Measurements from ENCODE around the gene LARP1. TPM values are rescaled to one million over a fixed set of nuclear protein-coding genes. Genes with fewer than 3 reads are reported as not detected.
"Not testable (repeated sequence)": the region's sequence is repeated elsewhere in the genome, so short reads cannot be mapped to it uniquely, and the experiment has no call there.

The LARP1 gene
- total RNA-seq, 1 donor from 2014 or later, result 338 TPM

GRCh38 chr5:154723740-154724505, 31.3 kb upstream of the LARP1 start:
- Mint-ChIP-seq H3K27me3 (ENCODE audit: insufficient read depth) (peaks cover 6% of the 10 kb centered on the region), H3K9me3 (no peaks in the 10 kb centered on the region), H3K4me3 (no peak overlapping the region), H3K36me3 (ENCODE audit: low read depth) (no peaks in the 10 kb centered on the region), H3K27ac (no peak overlapping the region), H3K4me1 (ENCODE audit: low read depth) (no peaks in the 10 kb centered on the region)
- DNase-seq (ENCODE audit: low spot score), result no peak
- intact Hi-C loops (cut with micrococcal nuclease), result no loop called here

GRCh38 chr5:154727361-154727760, 27.8 kb upstream of the LARP1 start:
- H3K36me3 Mint-ChIP-seq (ENCODE audit: low read depth), result no peaks in the 10 kb centered on the region
- no peak for DNase-seq (ENCODE audit: low spot score)
- H3K27ac Mint-ChIP-seq, result no peak overlapping the region
- intact Hi-C loops (cut with micrococcal nuclease), result no loop called here
- H3K4me3 Mint-ChIP-seq, result no peak overlapping the region
- H3K4me1 Mint-ChIP-seq (ENCODE audit: low read depth), result no peaks in the 10 kb centered on the region
- H3K9me3 Mint-ChIP-seq, result no peaks in the 10 kb centered on the region
- H3K27me3 Mint-ChIP-seq (ENCODE audit: insufficient read depth), result peaks cover 6% of the 10 kb centered on the region

GRCh38 chr5:154728939-154729588, 26.1 kb upstream of the LARP1 start:
- no peaks in the 10 kb centered on the region for H3K9me3 Mint-ChIP-seq
- intact Hi-C loops (cut with micrococcal nuclease), result no loop called here
- no peaks in the 10 kb centered on the region for H3K4me1 Mint-ChIP-seq (ENCODE audit: low read depth)

GRCh38 chr5:154729613-154730012, 25.6 kb upstream of the LARP1 start:
- intact Hi-C loops (cut with micrococcal nuclease), result no loop called here
- H3K27ac Mint-ChIP-seq, result no peak overlapping the region
- DNase-seq (ENCODE audit: low spot score), result no peak
- no peaks in the 10 kb centered on the region for H3K4me1 Mint-ChIP-seq (ENCODE audit: low read depth)
- no peaks in the 10 kb centered on the region for H3K9me3 Mint-ChIP-seq
- no peaks in the 10 kb centered on the region for H3K36me3 Mint-ChIP-seq (ENCODE audit: low read depth)
- peaks cover 8% of the 10 kb centered on the region for H3K27me3 Mint-ChIP-seq (ENCODE audit: insufficient read depth)
- H3K4me3 Mint-ChIP-seq, result no peak overlapping the region

More at GRCh38 chr5:154728939-154729588, 26.1 kb upstream of the LARP1 start:
- H3K27me3 Mint-ChIP-seq (ENCODE audit: insufficient read depth), result peaks cover 8% of the 10 kb centered on the region
- H3K27ac Mint-ChIP-seq, result no peak overlapping the region
- H3K4me3 Mint-ChIP-seq, result no peak overlapping the region
- H3K36me3 Mint-ChIP-seq (ENCODE audit: low read depth), result no peaks in the 10 kb centered on the region
- no peak for DNase-seq (ENCODE audit: low spot score)

GRCh38 chr5:154730761-154731160, 24.4 kb upstream of the LARP1 start:
- DNase-seq (ENCODE audit: low spot score); H3K27me3 Mint-ChIP-seq (ENCODE audit: insufficient read depth); H3K27ac Mint-ChIP-seq; H3K36me3 Mint-ChIP-seq (ENCODE audit: low read depth); H3K4me1 Mint-ChIP-seq (ENCODE audit: low read depth); H3K4me3 Mint-ChIP-seq; H3K9me3 Mint-ChIP-seq; intact Hi-C loops (cut with micrococcal nuclease): not testable (repeated sequence)

GRCh38 chr5:154732212-154732611, 23.0 kb upstream of the LARP1 start:
- H3K9me3 Mint-ChIP-seq, result no peaks in the 10 kb centered on the region
- H3K4me3 Mint-ChIP-seq, result no peak overlapping the region
- H3K27me3 Mint-ChIP-seq (ENCODE audit: insufficient read depth), result peaks cover 8% of the 10 kb centered on the region
- no peaks in the 10 kb centered on the region for H3K4me1 Mint-ChIP-seq (ENCODE audit: low read depth)
- H3K27ac Mint-ChIP-seq, result no peak overlapping the region
- intact Hi-C loops (cut with micrococcal nuclease), result no loop called here
- no peak for DNase-seq (ENCODE audit: low spot score)
- H3K36me3 Mint-ChIP-seq (ENCODE audit: low read depth), result no peaks in the 10 kb centered on the region

GRCh38 chr5:154734370-154735248, 20.6 kb upstream of the LARP1 start:
- H3K27me3 Mint-ChIP-seq (ENCODE audit: insufficient read depth), result peaks cover 9% of the 10 kb centered on the region
- H3K27ac Mint-ChIP-seq, result no peak overlapping the region
- H3K9me3 Mint-ChIP-seq, result no peaks in the 10 kb centered on the region
- intact Hi-C loops (cut with micrococcal nuclease), result no loop called here
- no peaks in the 10 kb centered on the region for H3K4me1 Mint-ChIP-seq (ENCODE audit: low read depth)
- no peak for DNase-seq (ENCODE audit: low spot score)
- H3K4me3 Mint-ChIP-seq, result no peak overlapping the region
- no peaks in the 10 kb centered on the region for H3K36me3 Mint-ChIP-seq (ENCODE audit: low read depth)

GRCh38 chr5:154735362-154735761, 19.8 kb upstream of the LARP1 start:
- H3K27ac Mint-ChIP-seq; H3K4me3 Mint-ChIP-seq; H3K36me3 Mint-ChIP-seq (ENCODE audit: low read depth); H3K4me1 Mint-ChIP-seq (ENCODE audit: low read depth); H3K9me3 Mint-ChIP-seq; DNase-seq (ENCODE audit: low spot score); intact Hi-C loops (cut with micrococcal nuclease); H3K27me3 Mint-ChIP-seq (ENCODE audit: insufficient read depth): not testable (repeated sequence)

- H3K36me3 Mint-ChIP-seq (ENCODE audit: low read depth), result not testable (repeated sequence)
Measured at GRCh38 chr5:154736372-154736771, 18.8 kb upstream of the LARP1 start.

GRCh38 chr5:154737667-154738320, 17.4 kb upstream of the LARP1 start:
- intact Hi-C loops (cut with micrococcal nuclease), result no loop called here
- no peaks in the 10 kb centered on the region for H3K9me3 Mint-ChIP-seq

More at GRCh38 chr5:154736372-154736771, 18.8 kb upstream of the LARP1 start:
- H3K4me3 Mint-ChIP-seq; DNase-seq (ENCODE audit: low spot score); H3K9me3 Mint-ChIP-seq; H3K27ac Mint-ChIP-seq; H3K4me1 Mint-ChIP-seq (ENCODE audit: low read depth); intact Hi-C loops (cut with micrococcal nuclease); H3K27me3 Mint-ChIP-seq (ENCODE audit: insufficient read depth): not testable (repeated sequence)

GRCh38 chr5:154740483-154740882, 14.7 kb upstream of the LARP1 start:
- Mint-ChIP-seq H3K27ac (no peak overlapping the region), H3K9me3 (no peaks in the 10 kb centered on the region), H3K4me1 (ENCODE audit: low read depth) (no peaks in the 10 kb centered on the region), H3K4me3 (no peak overlapping the region), H3K36me3 (ENCODE audit: low read depth) (no peaks in the 10 kb centered on the region), H3K27me3 (ENCODE audit: insufficient read depth) (peaks cover 5% of the 10 kb centered on the region)
- intact Hi-C loops (cut with micrococcal nuclease), result no loop called here
- no peak for DNase-seq (ENCODE audit: low spot score)

More at GRCh38 chr5:154737667-154738320, 17.4 kb upstream of the LARP1 start:
- peaks cover 7% of the 10 kb centered on the region for H3K27me3 Mint-ChIP-seq (ENCODE audit: insufficient read depth)
- H3K27ac Mint-ChIP-seq, result no peak overlapping the region
- DNase-seq (ENCODE audit: low spot score), result no peak
- no peak overlapping the region for H3K4me3 Mint-ChIP-seq
- H3K36me3 Mint-ChIP-seq (ENCODE audit: low read depth), result no peaks in the 10 kb centered on the region
- H3K4me1 Mint-ChIP-seq (ENCODE audit: low read depth), result no peaks in the 10 kb centered on the region

- H3K4me3 Mint-ChIP-seq, result no peak overlapping the region
- intact Hi-C loops (cut with micrococcal nuclease), result no loop called here
Measured at GRCh38 chr5:154740957-154741356, 14.2 kb upstream of the LARP1 start.

More at GRCh38 chr5:154740957-154741356, 14.2 kb upstream of the LARP1 start:
- no peaks in the 10 kb centered on the region for H3K4me1 Mint-ChIP-seq (ENCODE audit: low read depth)
- DNase-seq (ENCODE audit: low spot score), result no peak
- no peak overlapping the region for H3K27ac Mint-ChIP-seq
- H3K36me3 Mint-ChIP-seq (ENCODE audit: low read depth), result no peaks in the 10 kb centered on the region
- H3K9me3 Mint-ChIP-seq, result no peaks in the 10 kb centered on the region
- H3K27me3 Mint-ChIP-seq (ENCODE audit: insufficient read depth), result peaks cover 5% of the 10 kb centered on the region
